Measurements from ENCODE around the gene DGCR6L.
"Not testable (repeated sequence)": the region's sequence is repeated elsewhere in the genome, so short reads cannot be mapped to it uniquely, and the experiment has no call there.

Gene DGCR6L

DNA sequence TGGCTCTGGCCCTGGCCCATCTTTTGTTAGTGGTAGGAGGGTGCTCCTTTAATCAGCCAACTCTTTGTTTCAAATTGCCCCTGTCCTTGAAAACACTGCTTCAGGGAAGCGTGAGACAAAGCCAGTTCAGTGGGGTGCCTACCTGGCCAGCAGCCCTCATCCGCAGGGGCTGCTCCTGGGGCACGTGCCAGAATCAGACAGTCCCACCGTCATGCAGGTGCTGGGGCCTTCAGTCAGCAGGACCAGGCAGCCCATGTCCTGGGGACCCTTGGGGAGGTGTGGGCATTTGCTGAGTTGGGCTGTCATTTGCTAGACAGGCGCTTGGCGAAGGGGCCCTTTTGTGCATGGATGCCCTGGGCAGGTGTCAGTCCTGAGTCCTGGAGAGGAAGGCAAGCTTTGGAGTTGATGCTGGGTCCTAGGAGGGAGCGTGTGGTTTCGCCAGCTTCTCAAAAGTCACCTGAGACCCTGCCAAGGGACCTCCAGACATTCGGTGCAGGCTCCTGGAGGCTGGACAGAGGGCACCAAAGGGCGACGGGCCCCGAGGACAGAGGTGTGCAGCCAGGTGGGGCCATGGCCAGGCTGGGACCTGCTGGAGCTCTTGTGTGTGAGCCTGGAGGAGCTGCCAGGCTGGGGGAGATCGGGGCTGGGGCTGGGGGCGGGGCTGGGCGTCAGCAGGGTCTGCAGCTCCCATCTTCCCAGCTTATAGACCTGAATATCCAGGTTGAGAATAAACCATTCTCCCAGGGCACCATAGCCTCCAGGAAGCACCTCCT is 36.8 kb downstream of the DGCR6L start:
- H3K4me1 ChIP-seq (ENCODE audit: insufficient read depth, low read length) = no peaks in the 10 kb centered on the region
- no peak overlapping the region for H3K9ac ChIP-seq (ENCODE audit: low read depth, low read length)
- H3K36me3 ChIP-seq (ENCODE audit: insufficient read depth, low read length) = no peaks in the 10 kb centered on the region
- no peaks in the 10 kb centered on the region for H3K9me3 ChIP-seq (ENCODE audit: control insufficient read depth, insufficient read depth, low read length)

DNA sequence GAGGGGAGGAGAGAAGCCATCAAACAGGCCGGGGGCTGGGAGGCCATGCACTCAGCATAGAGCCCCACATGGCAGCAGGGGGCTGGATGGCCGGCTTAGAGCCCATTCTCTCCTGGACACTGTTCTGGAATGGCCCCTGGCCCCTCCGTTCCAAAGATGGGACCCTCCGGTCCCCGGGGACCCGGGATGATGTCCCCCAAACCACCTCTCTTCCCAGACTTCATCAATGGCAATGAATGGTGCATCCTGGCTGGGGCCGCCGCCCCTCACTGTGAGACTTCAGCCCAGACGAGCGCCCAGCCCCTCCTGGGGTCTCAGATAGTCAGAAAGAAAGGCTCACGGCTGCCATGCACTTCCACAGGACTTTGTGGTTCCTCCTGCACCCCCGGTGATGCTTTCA is 38.0 kb downstream of the DGCR6L start:
- no peaks in the 10 kb centered on the region for H3K4me1 ChIP-seq (ENCODE audit: insufficient read depth, low read length)
- no peaks in the 10 kb centered on the region for H3K36me3 ChIP-seq (ENCODE audit: insufficient read depth, low read length)
- no peak overlapping the region for H3K9ac ChIP-seq (ENCODE audit: low read depth, low read length)

GRCh38 chr22:20281473-20281872 is 38.4 kb downstream of the DGCR6L start:
- H3K9ac ChIP-seq (ENCODE audit: low read depth, low read length); H3K36me3 ChIP-seq (ENCODE audit: insufficient read depth, low read length); H3K4me1 ChIP-seq (ENCODE audit: insufficient read depth, low read length); H3K9me3 ChIP-seq (ENCODE audit: control insufficient read depth, insufficient read depth, low read length): not testable (repeated sequence)

More for the DNA sequence above, 38.0 kb downstream of the DGCR6L start:
- H3K9me3 ChIP-seq (ENCODE audit: control insufficient read depth, insufficient read depth, low read length) = no peaks in the 10 kb centered on the region

- no peak overlapping the region for H3K9ac ChIP-seq (ENCODE audit: low read depth, low read length)
- no peaks in the 10 kb centered on the region for H3K4me1 ChIP-seq (ENCODE audit: insufficient read depth, low read length)
- no peaks in the 10 kb centered on the region for H3K36me3 ChIP-seq (ENCODE audit: insufficient read depth, low read length)
- H3K9me3 ChIP-seq (ENCODE audit: control insufficient read depth, insufficient read depth, low read length) = no peaks in the 10 kb centered on the region
Observed at GRCh38 chr22:20280866-20281265, 39.0 kb downstream of the DGCR6L start.

GRCh38 chr22:20280163-20280562 is 39.7 kb downstream of the DGCR6L start:
- H3K4me1 ChIP-seq (ENCODE audit: insufficient read depth, low read length); H3K9ac ChIP-seq (ENCODE audit: low read depth, low read length); H3K36me3 ChIP-seq (ENCODE audit: insufficient read depth, low read length); H3K9me3 ChIP-seq (ENCODE audit: control insufficient read depth, insufficient read depth, low read length): not testable (repeated sequence)

- Histone ChIP-seq H3K36me3 (ENCODE audit: insufficient read depth, low read length) (no peaks in the 10 kb centered on the region), H3K9ac (ENCODE audit: low read depth, low read length) (no peak overlapping the region), H3K4me1 (ENCODE audit: insufficient read depth, low read length) (no peaks in the 10 kb centered on the region), H3K9me3 (ENCODE audit: control insufficient read depth, insufficient read depth, low read length) (no peaks in the 10 kb centered on the region)
Observed at GRCh38 chr22:20279662-20280134, 40.2 kb downstream of the DGCR6L start.

DNA sequence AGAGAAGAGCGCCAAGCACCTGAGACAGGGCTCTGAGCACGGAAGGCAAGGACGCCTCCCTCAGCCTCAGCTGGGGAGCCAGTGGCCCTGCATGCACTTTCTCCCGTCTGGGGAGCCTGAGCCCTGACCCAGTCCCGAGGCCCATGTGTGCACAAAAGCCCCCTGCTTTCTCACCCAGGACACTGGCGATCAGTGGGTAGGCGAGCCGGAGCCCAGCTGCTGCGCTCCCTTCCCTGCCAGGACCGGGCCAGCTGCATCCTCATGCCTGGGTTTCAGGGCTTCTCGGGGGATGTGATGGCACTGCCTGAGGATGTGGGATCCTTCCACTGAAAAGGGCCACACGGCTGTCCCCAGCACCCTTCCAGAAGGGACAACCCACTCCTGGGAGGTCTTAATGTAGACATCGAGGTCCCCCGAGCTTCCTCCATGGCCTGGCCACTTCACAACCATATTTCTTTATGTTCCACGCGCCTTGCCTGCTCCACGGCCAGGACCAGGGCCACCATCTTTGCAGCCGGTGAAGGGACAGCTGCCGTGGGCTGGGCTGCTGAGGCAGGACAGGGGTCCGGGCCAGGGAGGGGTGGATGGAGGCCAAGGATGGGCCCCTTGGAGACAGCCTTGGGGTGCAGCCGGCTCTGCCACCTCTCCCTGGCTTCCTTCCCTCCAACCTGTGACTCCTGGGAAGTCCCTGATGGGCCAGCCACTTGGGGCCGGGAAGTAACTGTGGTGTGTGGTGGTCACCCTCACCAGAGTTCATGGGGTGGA is 41.0 kb downstream of the DGCR6L start:
- not testable (repeated sequence) for H3K36me3 ChIP-seq (ENCODE audit: insufficient read depth, low read length); H3K4me1 ChIP-seq (ENCODE audit: insufficient read depth, low read length); H3K9ac ChIP-seq (ENCODE audit: low read depth, low read length); H3K9me3 ChIP-seq (ENCODE audit: control insufficient read depth, insufficient read depth, low read length)

GRCh38 chr22:20277936-20278635 is 41.8 kb downstream of the DGCR6L start:
- not testable (repeated sequence) for H3K36me3 ChIP-seq (ENCODE audit: insufficient read depth, low read length); H3K4me1 ChIP-seq (ENCODE audit: insufficient read depth, low read length); H3K9me3 ChIP-seq (ENCODE audit: control insufficient read depth, insufficient read depth, low read length); H3K9ac ChIP-seq (ENCODE audit: low read depth, low read length)

GRCh38 chr22:20276468-20276867 is 43.4 kb downstream of the DGCR6L start:
- H3K9ac ChIP-seq (ENCODE audit: low read depth, low read length) = no peak overlapping the region
- H3K9me3 ChIP-seq (ENCODE audit: control insufficient read depth, insufficient read depth, low read length) = no peaks in the 10 kb centered on the region
- no peaks in the 10 kb centered on the region for H3K4me1 ChIP-seq (ENCODE audit: insufficient read depth, low read length)
- H3K36me3 ChIP-seq (ENCODE audit: insufficient read depth, low read length) = no peaks in the 10 kb centered on the region

DNA sequence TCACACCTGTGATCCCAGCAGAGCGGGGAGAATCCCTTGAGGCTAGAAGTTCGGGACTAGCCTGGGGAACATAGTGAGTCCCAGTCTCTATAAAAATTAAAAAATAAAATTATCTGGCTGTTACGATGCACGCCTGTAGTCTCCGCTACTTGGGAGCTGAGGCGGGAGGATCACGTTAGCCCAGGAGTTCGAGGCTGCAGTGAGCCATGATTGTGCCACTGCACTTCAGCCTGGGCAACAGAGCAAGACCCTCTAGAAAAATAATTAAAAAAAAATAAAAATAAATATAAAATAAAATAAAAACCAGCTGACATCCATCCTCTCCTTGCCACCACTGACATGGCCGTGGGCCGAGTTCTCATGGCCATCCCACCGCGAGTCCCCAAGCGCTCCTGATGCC is 44.0 kb downstream of the DGCR6L start:
- no peaks in the 10 kb centered on the region for H3K9me3 ChIP-seq (ENCODE audit: control insufficient read depth, insufficient read depth, low read length)
- no peaks in the 10 kb centered on the region for H3K36me3 ChIP-seq (ENCODE audit: insufficient read depth, low read length)
- no peak overlapping the region for H3K9ac ChIP-seq (ENCODE audit: low read depth, low read length)
- H3K4me1 ChIP-seq (ENCODE audit: insufficient read depth, low read length) = no peaks in the 10 kb centered on the region

DNA sequence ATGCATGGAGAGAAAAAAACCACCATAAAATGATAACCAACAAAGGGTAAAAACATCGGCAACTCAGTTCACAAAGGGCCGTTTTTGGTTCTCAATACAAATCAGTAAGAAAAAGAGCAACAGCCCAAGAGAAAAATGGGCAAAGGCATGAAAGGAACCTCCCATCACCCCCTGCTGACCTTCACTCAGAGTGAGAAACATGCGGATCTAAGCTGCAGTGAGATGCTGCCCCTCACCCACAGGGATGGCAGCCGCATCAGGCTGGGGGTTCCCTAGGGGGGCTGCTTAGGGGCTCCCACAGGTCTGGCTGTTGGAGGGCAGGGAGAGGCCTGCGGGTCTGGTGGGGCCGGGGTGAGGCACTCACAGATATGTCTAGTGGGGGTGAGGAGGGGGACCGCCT is 44.5 kb downstream of the DGCR6L start:
- not testable (repeated sequence) for H3K9me3 ChIP-seq (ENCODE audit: control insufficient read depth, insufficient read depth, low read length); H3K4me1 ChIP-seq (ENCODE audit: insufficient read depth, low read length); H3K36me3 ChIP-seq (ENCODE audit: insufficient read depth, low read length); H3K9ac ChIP-seq (ENCODE audit: low read depth, low read length)

- H3K9ac ChIP-seq (ENCODE audit: low read depth, low read length); H3K9me3 ChIP-seq (ENCODE audit: control insufficient read depth, insufficient read depth, low read length): not testable (repeated sequence)
Observed at GRCh38 chr22:20274374-20274773, 45.5 kb downstream of the DGCR6L start.

GRCh38 chr22:20273758-20274181 is 46.1 kb downstream of the DGCR6L start:
- Histone ChIP-seq H3K4me1 (ENCODE audit: insufficient read depth, low read length) (no peaks in the 10 kb centered on the region; the same call in 1 of the 2 replicates), H3K36me3 (ENCODE audit: insufficient read depth, low read length) (no peaks in the 10 kb centered on the region), H3K9me3 (ENCODE audit: control insufficient read depth, insufficient read depth, low read length) (no peaks in the 10 kb centered on the region), H3K9ac (ENCODE audit: low read depth, low read length) (no peak overlapping the region)

More at GRCh38 chr22:20274374-20274773, 45.5 kb downstream of the DGCR6L start:
- H3K36me3 ChIP-seq (ENCODE audit: insufficient read depth, low read length); H3K4me1 ChIP-seq (ENCODE audit: insufficient read depth, low read length): not testable (repeated sequence)

- Histone ChIP-seq H3K36me3 (ENCODE audit: insufficient read depth, low read length) (no peaks in the 10 kb centered on the region), H3K4me1 (ENCODE audit: insufficient read depth, low read length) (no peaks in the 10 kb centered on the region; the same call in 1 of the 2 replicates), H3K9me3 (ENCODE audit: control insufficient read depth, insufficient read depth, low read length) (no peaks in the 10 kb centered on the region), H3K9ac (ENCODE audit: low read depth, low read length) (no peak overlapping the region)
Observed at GRCh38 chr22:20272700-20273099, 47.2 kb downstream of the DGCR6L start.
